GM10266 (cell line): ENCODE measurements around the gene SDCCAG8.

ENCODE experiments used
- DNase-seq: peaks from one replicate; pipeline ENCODE4 v3.0.0; 2012; ENCODE audit errors: extremely low spot score
- CTCF ChIP-seq: IDR thresholded peaks from 2 replicates; pipeline ENCODE4 v1.5.1; 2012; ENCODE audit warnings: mild to moderate bottlenecking, low read depth; ENCODE audit not compliant: control insufficient read depth, insufficient read depth; ENCODE audit errors: missing control alignments

Gene SDCCAG8

GRCh38 chr1:243229526-243229925 lies 26.3 kb upstream of the SDCCAG8 start:
- DNase-seq: no peak
- no peak for TF ChIP-seq CTCF

GRCh38 chr1:243230914-243231313 lies 24.9 kb upstream of the SDCCAG8 start:
- DNase-seq: no peak
- no peak for TF ChIP-seq CTCF

- TF ChIP-seq CTCF: no peak
- DNase-seq: no peak
Measured at GRCh38 chr1:243233908-243234307, 21.9 kb upstream of the SDCCAG8 start.

- no peak for DNase-seq
- TF ChIP-seq CTCF: no peak
Measured at GRCh38 chr1:243234978-243235647, 20.7 kb upstream of the SDCCAG8 start.

GRCh38 chr1:243236604-243237252 lies 19.1 kb upstream of the SDCCAG8 start:
- DNase-seq: no peak
- no peak for TF ChIP-seq CTCF

GRCh38 chr1:243244432-243244841 lies 11.4 kb upstream of the SDCCAG8 start:
- DNase-seq: no peak
- TF ChIP-seq CTCF: no peak

- no peak for TF ChIP-seq CTCF
- DNase-seq: no peak
Measured at GRCh38 chr1:243246916-243247315, 8.9 kb upstream of the SDCCAG8 start.
